ENCODE results near the gene USP1. TPM values are rescaled to one million over a fixed set of nuclear protein-coding genes. Genes with fewer than 3 reads are reported as not detected.

USP1 gene
- total RNA-seq, 1 donor from 2014 or later = 22.3 TPM

DNA sequence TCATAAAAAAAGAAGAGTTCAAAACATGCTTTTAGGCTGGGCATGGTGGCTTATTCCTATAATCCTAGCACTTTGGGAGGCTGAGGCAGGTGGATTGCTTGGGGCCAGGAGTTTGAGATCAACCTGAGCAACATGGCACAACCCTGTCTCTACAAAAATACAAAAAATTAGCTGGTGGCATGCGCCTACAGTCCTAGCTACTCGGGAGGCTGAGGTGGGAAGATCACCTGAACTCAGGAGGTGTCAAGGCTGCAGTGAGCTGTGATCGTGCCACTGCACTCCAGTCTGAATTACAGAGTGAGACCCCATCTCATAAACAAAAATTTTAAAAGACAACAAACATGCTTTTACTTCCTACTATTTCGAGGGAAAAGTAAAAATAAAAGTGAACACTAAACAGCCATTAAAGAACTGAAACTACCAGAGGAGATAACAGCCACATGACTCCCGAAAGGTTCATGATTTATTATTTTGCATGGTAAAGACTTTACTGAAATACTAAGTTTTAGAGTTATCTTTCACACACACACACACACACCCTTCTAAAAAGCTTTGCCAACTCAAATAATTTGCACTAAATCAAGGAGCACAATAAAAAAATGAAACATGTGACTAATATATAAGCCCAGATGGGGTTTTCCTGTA, 48.1 kb downstream of the USP1 start:
- TF ChIP-seq, protein P1, sequence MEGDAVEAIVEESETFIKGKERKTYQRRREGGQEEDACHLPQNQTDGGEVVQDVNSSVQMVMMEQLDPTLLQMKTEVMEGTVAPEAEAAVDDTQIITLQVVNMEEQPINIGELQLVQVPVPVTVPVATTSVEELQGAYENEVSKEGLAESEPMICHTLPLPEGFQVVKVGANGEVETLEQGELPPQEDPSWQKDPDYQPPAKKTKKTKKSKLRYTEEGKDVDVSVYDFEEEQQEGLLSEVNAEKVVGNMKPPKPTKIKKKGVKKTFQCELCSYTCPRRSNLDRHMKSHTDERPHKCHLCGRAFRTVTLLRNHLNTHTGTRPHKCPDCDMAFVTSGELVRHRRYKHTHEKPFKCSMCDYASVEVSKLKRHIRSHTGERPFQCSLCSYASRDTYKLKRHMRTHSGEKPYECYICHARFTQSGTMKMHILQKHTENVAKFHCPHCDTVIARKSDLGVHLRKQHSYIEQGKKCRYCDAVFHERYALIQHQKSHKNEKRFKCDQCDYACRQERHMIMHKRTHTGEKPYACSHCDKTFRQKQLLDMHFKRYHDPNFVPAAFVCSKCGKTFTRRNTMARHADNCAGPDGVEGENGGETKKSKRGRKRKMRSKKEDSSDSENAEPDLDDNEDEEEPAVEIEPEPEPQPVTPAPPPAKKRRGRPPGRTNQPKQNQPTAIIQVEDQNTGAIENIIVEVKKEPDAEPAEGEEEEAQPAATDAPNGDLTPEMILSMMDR (IDR thresholded peaks at IDR 0.05) = no peak
- ATAC-seq (no peak), DNase-seq (no peak)
- Histone ChIP-seq H3K27me3 (ENCODE audit: low read depth) (no peaks in the 10 kb centered on the region), H3K27ac (no peak overlapping the region), H3K4me3 (no peak overlapping the region), H3K9me3 (no peaks in the 10 kb centered on the region), H3K36me3 (peaks cover 27% of the 10 kb centered on the region), H3K4me1 (no peaks in the 10 kb centered on the region)
- intact Hi-C loops (cut with DNase I) = no loop called here

DNA sequence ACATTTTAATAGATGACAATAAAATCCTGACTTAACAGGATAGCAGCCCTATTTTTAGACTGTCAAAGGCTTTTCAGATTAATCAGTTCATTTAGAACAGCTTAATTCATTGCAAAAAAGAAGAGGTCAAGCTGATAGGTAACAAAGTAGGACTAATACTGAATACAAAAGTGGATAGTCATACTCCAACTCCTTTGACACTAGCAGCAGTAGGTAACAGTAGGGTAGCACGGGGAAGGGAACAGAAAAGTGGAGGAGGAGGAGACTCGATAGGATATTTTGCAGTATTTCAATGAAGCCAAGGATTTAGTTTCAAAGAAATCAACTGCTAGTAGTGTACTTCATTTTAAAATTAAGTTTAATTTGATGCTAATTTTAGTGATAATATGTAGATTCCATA, 51.1 kb downstream of the USP1 start:
- Histone ChIP-seq H3K27ac (no peak overlapping the region), H3K4me3 (no peak overlapping the region), H3K36me3 (peaks cover 50% of the 10 kb centered on the region), H3K4me1 (no peaks in the 10 kb centered on the region), H3K9me3 (no peaks in the 10 kb centered on the region), H3K27me3 (ENCODE audit: low read depth) (no peaks in the 10 kb centered on the region)
- DNase-seq = no peak
- intact Hi-C loops (cut with DNase I) = no loop called here
- TF ChIP-seq, protein P1 (IDR thresholded peaks at IDR 0.05) = no peak
- no peak for ATAC-seq

DNA sequence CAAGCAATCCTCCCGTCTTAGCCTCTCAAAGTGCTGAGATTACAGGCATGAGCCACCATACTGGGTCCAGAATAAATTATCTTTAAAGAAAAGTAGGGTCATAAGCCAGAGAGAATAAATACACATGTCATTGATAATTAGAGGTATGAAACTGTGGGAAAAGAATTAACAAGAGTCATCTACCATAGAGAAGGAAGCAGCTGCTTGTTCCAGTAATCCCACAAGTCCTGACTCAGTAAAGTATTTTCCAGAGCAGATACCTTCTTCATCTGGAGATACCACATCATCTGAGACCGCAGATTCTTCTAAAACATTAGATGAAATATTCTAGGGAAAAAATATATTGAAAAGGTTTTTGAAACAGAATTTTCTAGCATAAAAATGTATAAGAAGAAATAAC, 55.7 kb downstream of the USP1 start:
- ATAC-seq (no peak), DNase-seq (no peak)
- no peaks in the 10 kb centered on the region for H3K9me3 ChIP-seq
- H3K27me3 ChIP-seq (ENCODE audit: low read depth) = no peaks in the 10 kb centered on the region
- no peak overlapping the region for H3K4me3 ChIP-seq
- no peak overlapping the region for H3K27ac ChIP-seq
- intact Hi-C loops (cut with DNase I) = no loop called here
- H3K4me1 ChIP-seq = no peaks in the 10 kb centered on the region
- H3K36me3 ChIP-seq = peaks cover 70% of the 10 kb centered on the region
- TF ChIP-seq, protein P1 (IDR thresholded peaks at IDR 0.05) = no peak

DNA sequence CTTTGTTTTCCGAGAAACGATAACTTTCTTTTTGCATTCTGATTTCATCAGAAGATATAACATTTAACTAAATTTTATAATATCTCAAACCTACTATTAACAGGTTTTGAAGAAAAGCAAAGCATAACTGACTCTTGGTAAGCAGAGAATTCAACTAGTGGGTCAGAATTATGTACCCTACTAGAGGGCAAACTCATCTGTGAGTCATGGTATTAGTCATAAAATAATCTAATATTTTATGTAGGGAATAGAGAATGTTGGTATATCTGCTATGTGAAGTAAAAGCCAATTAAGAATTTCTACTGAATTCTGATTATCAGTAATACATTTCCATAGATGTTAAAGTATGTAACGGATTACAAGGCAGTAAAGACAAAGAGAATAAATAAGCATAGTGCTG, 56.8 kb downstream of the USP1 start:
- intact Hi-C loops (cut with DNase I) = no loop called here
- no peak overlapping the region for H3K27ac ChIP-seq
- H3K9me3 ChIP-seq = no peaks in the 10 kb centered on the region
- H3K4me3 ChIP-seq = no peak overlapping the region
- no peaks in the 10 kb centered on the region for H3K27me3 ChIP-seq (ENCODE audit: low read depth)
- H3K36me3 ChIP-seq = peaks cover 62% of the 10 kb centered on the region
- DNase-seq (no peak), ATAC-seq (no peak)
- H3K4me1 ChIP-seq = no peaks in the 10 kb centered on the region
- TF ChIP-seq, protein P1 (IDR thresholded peaks at IDR 0.05) = no peak

DNA sequence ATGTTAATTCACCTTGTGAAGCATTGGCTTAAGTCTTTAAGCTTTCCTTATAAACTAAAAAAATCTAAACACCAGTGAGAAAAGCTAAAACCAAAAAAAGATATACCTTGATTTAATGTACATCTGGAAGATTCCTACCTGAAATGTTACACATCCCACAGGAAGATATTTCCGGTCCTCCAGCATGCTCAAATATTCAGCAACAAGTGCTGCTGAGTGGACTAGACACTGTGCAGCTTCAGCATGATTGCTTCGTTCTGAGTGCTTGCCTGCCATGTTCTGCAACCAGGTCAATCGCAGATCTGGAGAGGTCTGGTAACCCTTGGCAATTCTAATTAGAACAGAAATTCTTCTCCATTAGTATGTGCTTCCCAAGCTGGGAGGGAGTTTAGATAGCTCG, 57.3 kb downstream of the USP1 start:
- H3K4me1 ChIP-seq = no peaks in the 10 kb centered on the region
- H3K4me3 ChIP-seq = no peak overlapping the region
- no peak for DNase-seq
- H3K27ac ChIP-seq = no peak overlapping the region
- no peaks in the 10 kb centered on the region for H3K27me3 ChIP-seq (ENCODE audit: low read depth)
- no peak for ATAC-seq
- H3K9me3 ChIP-seq = no peaks in the 10 kb centered on the region
- H3K36me3 ChIP-seq = peaks cover 59% of the 10 kb centered on the region
- intact Hi-C loops (cut with DNase I) = no loop called here
- TF ChIP-seq, protein P1 (IDR thresholded peaks at IDR 0.05) = no peak
